ENCODE data around the gene PCSK5. TPM values are rescaled to one million over a fixed set of nuclear protein-coding genes. Genes with fewer than 3 reads are reported as not detected.

Gene PCSK5
- total RNA-seq, 1 experiment from 2014 or later: 6.9 TPM

GRCh38 chr9:75988663-75989062 is 98.2 kb downstream of the PCSK5 start:
- H3K4me3 ChIP-seq (replicated peaks in 1 of 2; ENCODE audit: low read depth in 1 of 2, low read length in 2 of 2): no peak overlapping the region
- H3K4me1 ChIP-seq (ENCODE audit: control insufficient read depth in 1 of 2, insufficient read depth in 2 of 2, low read length in 2 of 2): peaks cover 0 to 8% of the 10 kb centered on the region in 2 experiments; a peak in 2 of 4 replicates
- no peak overlapping the region for H3K4me2 ChIP-seq (ENCODE audit: low read length)
- no peaks in the 10 kb centered on the region for H3K79me2 ChIP-seq (ENCODE audit: insufficient read depth, low read length)
- H2AFZ ChIP-seq (ENCODE audit: low read depth, low read length, poor library complexity, severe bottlenecking): no peak overlapping the region
- TF ChIP-seq SIN3A (IDR thresholded peaks at IDR 0.05; ENCODE audit: low read depth): no peak
- TF ChIP-seq SP1 (IDR thresholded peaks at IDR 0.05; ENCODE audit: low read depth): no peak
- TF ChIP-seq, protein P1, sequence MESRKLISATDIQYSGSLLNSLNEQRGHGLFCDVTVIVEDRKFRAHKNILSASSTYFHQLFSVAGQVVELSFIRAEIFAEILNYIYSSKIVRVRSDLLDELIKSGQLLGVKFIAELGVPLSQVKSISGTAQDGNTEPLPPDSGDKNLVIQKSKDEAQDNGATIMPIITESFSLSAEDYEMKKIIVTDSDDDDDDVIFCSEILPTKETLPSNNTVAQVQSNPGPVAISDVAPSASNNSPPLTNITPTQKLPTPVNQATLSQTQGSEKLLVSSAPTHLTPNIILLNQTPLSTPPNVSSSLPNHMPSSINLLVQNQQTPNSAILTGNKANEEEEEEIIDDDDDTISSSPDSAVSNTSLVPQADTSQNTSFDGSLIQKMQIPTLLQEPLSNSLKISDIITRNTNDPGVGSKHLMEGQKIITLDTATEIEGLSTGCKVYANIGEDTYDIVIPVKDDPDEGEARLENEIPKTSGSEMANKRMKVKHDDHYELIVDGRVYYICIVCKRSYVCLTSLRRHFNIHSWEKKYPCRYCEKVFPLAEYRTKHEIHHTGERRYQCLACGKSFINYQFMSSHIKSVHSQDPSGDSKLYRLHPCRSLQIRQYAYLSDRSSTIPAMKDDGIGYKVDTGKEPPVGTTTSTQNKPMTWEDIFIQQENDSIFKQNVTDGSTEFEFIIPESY (IDR thresholded peaks at IDR 0.05; ENCODE audit: extremely low read depth, insufficient replicate concordance, low read length): no peak
- no peak for TF ChIP-seq ZNF274 (IDR thresholded peaks at IDR 0.05; ENCODE audit: low read depth, low read length)
- no peak for TF ChIP-seq POLR2A (IDR thresholded peaks at IDR 0.05; ENCODE audit: borderline replicate concordance, extremely low read depth, insufficient read depth, insufficient read length)
- no peak for TF ChIP-seq CTCF (IDR thresholded peaks at IDR 0.05 in 2 of 3, conservative IDR thresholded peaks at IDR 0.05 in 1 of 3; ENCODE audit: borderline replicate concordance in 1 of 3, insufficient read depth in 1 of 3, low read depth in 2 of 3, low read length in 2 of 3)
- TF ChIP-seq EGR1 (IDR thresholded peaks at IDR 0.05; ENCODE audit: low read depth): no peak
- no peak for TF ChIP-seq EZH2 (IDR thresholded peaks at IDR 0.05)
- no peak for TF ChIP-seq ELF1 (IDR thresholded peaks at IDR 0.05; ENCODE audit: borderline replicate concordance, low read depth)
- no peak for TF ChIP-seq EZH2phosphoT487 (IDR thresholded peaks at IDR 0.05; ENCODE audit: borderline replicate concordance)
- TF ChIP-seq SRF (IDR thresholded peaks at IDR 0.05; ENCODE audit: low read depth): no peak
- no peak for TF ChIP-seq ATF3 (IDR thresholded peaks at IDR 0.05)
- no peak for TF ChIP-seq POLR2AphosphoS5 (IDR thresholded peaks at IDR 0.05; ENCODE audit: low read depth, low read length)
- ChIA-PET RAD21 (ENCODE audit: low non-redundant PET in 1 of 2, low total read pairs in 2 of 2, uncharacterized antibody in 2 of 2, unreplicated experiment in 2 of 2) (no interaction called here), POLR2A (no interaction called here), CTCF (no interaction called here)
- H3K27me3 ChIP-seq (ENCODE audit: insufficient read depth, low read length): no peaks in the 10 kb centered on the region
- no peak for DNase-seq (ENCODE audit: low read depth, low spot score)
- BruUV-seq (replicated peaks): no TSS peak
- H3K36me3 ChIP-seq (ENCODE audit: control insufficient read depth in 1 of 2, insufficient read depth in 2 of 2, low read length in 2 of 2): no peaks in the 10 kb centered on the region
- intact Hi-C loops (cut with micrococcal nuclease): loop anchor here (10.0 kb wide), 2 partner anchors 196 to 306 kb away; no protein-coding TSS in a partner anchor
- ATAC-seq: no peak
- H3K9me3 ChIP-seq (ENCODE audit: control insufficient read depth in 1 of 2, insufficient read depth in 1 of 2, low read depth in 1 of 2, low read length in 2 of 2): no peaks in the 10 kb centered on the region
- no peaks in the 10 kb centered on the region for H4K20me1 ChIP-seq (ENCODE audit: insufficient read depth)
- H3K9ac ChIP-seq (ENCODE audit: low read length): no peak overlapping the region
- no peak overlapping the region for H3K27ac ChIP-seq (ENCODE audit: low read depth, low read length)
- no peaks in the 10 kb centered on the region for H3K9me2 ChIP-seq (ENCODE audit: insufficient read depth)
